A549 (cell line): ENCODE measurements around the gene NFIA. TPM values are rescaled to one million over a fixed set of nuclear protein-coding genes. Genes with fewer than 3 reads are reported as not detected.

ENCODE experiments used
- ATAC-seq, 2 experiments: fragments of 200-7000 bp in 1 of 2; fragments of >200 bp in 1 of 2; cut with Nextera tagmentation in 1 of 2; cut with Tn5 transposase in 1 of 2; 3 replicates each; pipeline versions ENCODE4 v1.8.0 to v1.9.1; 2018 to 2020; ENCODE audit warnings: mild to moderate bottlenecking in 1 of 2, moderate library complexity in 1 of 2
- CTCF ChIA-PET: fragments of 300-600 bp; sonication (Branson Sonifier 250); formaldehyde crosslinking; extraction: SDS; loops from one replicate; lab custom pipeline; 2021; ENCODE audit warnings: antibody characterized with exemption, inconsistent platforms; lab: Yijun Ruan, JAX
- POLR2A ChIA-PET: fragments of 350-600 bp; formaldehyde crosslinking; extraction: SDS; loops from one replicate; lab custom pipeline; 2021; ENCODE audit warnings: antibody characterized with exemption, inconsistent platforms; lab: Yijun Ruan, JAX
- DNase-seq, 2 experiments: peaks; one replicate each; pipeline versions ENCODE4 v3.0.0 to v3.0.0-alpha.2; 2011 to 2016; ENCODE audit warnings: low read depth in 1 of 2, low spot score in 1 of 2
- FAIRE-seq: peaks from 2 replicates; lab custom pipeline; 2011; peaks lifted over from hg19 to GRCh38; lab: Jason Lieb, UNC
- H3K27ac ChIP-seq, 2 experiments: fragments of >200 bp; sonication (Bioruptor Twin); formaldehyde crosslinking; 3 replicates each; pipeline ENCODE4 v1.5.1; 2016 to 2017
- H3K4me1 ChIP-seq: fragments of >200 bp; sonication (Bioruptor Twin); formaldehyde crosslinking; 3 replicates; pipeline ENCODE4 v1.6.1; 2016
- H3K4me2 ChIP-seq: fragments of >200 bp; sonication (Bioruptor Twin); formaldehyde crosslinking; 3 replicates; pipeline ENCODE4 v1.6.1; 2016
- H3K4me3 ChIP-seq: fragments of >200 bp; sonication (Bioruptor Twin); formaldehyde crosslinking; 3 replicates; pipeline ENCODE4 v1.5.1; 2016
- H3K9me3 ChIP-seq: fragments of >200 bp; sonication (Bioruptor Twin); formaldehyde crosslinking; 3 replicates; pipeline ENCODE4 v1.6.1; 2016
- BHLHE40 ChIP-seq: IDR thresholded peaks from 2 replicates; pipeline ENCODE4 v1.6.1; 2012; ENCODE audit warnings: low read depth, low read length, inconsistent platforms
- CBX8 ChIP-seq: fragments of 200-600 bp; sonication (generic); IDR thresholded peaks from 2 replicates; pipeline ENCODE4 v1.6.1; 2016
- CEBPB ChIP-seq, 2 experiments: fragments of >200 bp in 1 of 2; sonication (Bioruptor Twin) in 1 of 2; formaldehyde crosslinking in 1 of 2; IDR thresholded peaks; 2 replicates each; pipeline ENCODE4 v1.6.1; 2012 to 2016
- CTCF ChIP-seq: fragments of >200 bp; sonication (Bioruptor Twin); formaldehyde crosslinking; IDR thresholded peaks from 3 replicates; pipeline ENCODE4 v1.5.1; 2016
- ELK1 ChIP-seq: fragments of 150-350 bp; IDR thresholded peaks from 2 replicates; pipeline ENCODE4 v1.6.1; 2014; ENCODE audit warnings: low read depth, mild to moderate bottlenecking, low read length
- FOSB ChIP-seq: fragments of 250-450 bp; sonication (Bioruptor Pico); IDR thresholded peaks from 2 replicates; pipeline ENCODE4 v1.5.0; 2020; ENCODE audit warnings: mild to moderate bottlenecking, moderate library complexity
- FOSL2 ChIP-seq, 2 experiments: fragments of 450-650 bp in 1 of 2; fragments of >200 bp in 1 of 2; sonication (Bioruptor Twin) in 1 of 2; formaldehyde crosslinking; IDR thresholded peaks; 2 replicates each; pipeline versions ENCODE4 v1.5.0 to v1.6.1; 2016 to 2020; ENCODE audit warnings: mild to moderate bottlenecking in 1 of 2, moderate library complexity in 1 of 2
- GATA3 ChIP-seq: IDR thresholded peaks from 2 replicates; pipeline ENCODE4 v1.6.1; 2012; ENCODE audit warnings: borderline replicate concordance
- HMGXB4 ChIP-seq: fragments of 250-450 bp; sonication (Bioruptor Pico); IDR thresholded peaks from 2 replicates; pipeline ENCODE4 v1.5.0; 2021; ENCODE audit warnings: mild to moderate bottlenecking, moderate library complexity, borderline replicate concordance
- HOXB13 ChIP-seq: fragments of 250-450 bp; sonication (Bioruptor Pico); IDR thresholded peaks from 2 replicates; pipeline ENCODE4 v1.5.0; 2020; ENCODE audit warnings: low read depth, mild to moderate bottlenecking, moderate library complexity
- JUN ChIP-seq, 2 experiments: fragments of >200 bp; sonication (Bioruptor Twin); formaldehyde crosslinking; IDR thresholded peaks; 2 replicates in 1 of 2; 3 replicates in 1 of 2; pipeline ENCODE4 v1.6.1; 2016 to 2017
- JUNB ChIP-seq: fragments of >200 bp; sonication (Bioruptor Twin); formaldehyde crosslinking; IDR thresholded peaks from 2 replicates; pipeline ENCODE4 v1.6.1; 2016
- KDM1A ChIP-seq: fragments of 200-600 bp; sonication (generic); IDR thresholded peaks from 2 replicates; pipeline ENCODE4 v1.6.1; 2016; ENCODE audit warnings: low read depth, mild to moderate bottlenecking
- MAZ ChIP-seq: fragments of 150-350 bp; IDR thresholded peaks from 2 replicates; pipeline ENCODE4 v1.6.1; 2014; ENCODE audit warnings: antibody characterized with exemption, low read depth, low read length, borderline replicate concordance
- NFE2L2 ChIP-seq: fragments of 150-350 bp; conservative IDR thresholded peaks from 2 replicates; pipeline ENCODE4 v1.6.1; 2014; ENCODE audit warnings: low read length
- NPAS2 ChIP-seq: fragments of 250-450 bp; sonication (Bioruptor Pico); IDR thresholded peaks from 2 replicates; pipeline ENCODE4 v1.8.0; 2022; ENCODE audit warnings: mild to moderate bottlenecking, moderate library complexity, borderline replicate concordance
- NR3C1 ChIP-seq: fragments of >200 bp; sonication (Bioruptor Twin); formaldehyde crosslinking; IDR thresholded peaks from 3 replicates; pipeline ENCODE4 v1.6.1; 2017
- RAD21 ChIP-seq, 2 experiments: fragments of >200 bp in 1 of 2; sonication (Bioruptor Twin) in 1 of 2; formaldehyde crosslinking in 1 of 2; IDR thresholded peaks in 1 of 2; conservative IDR thresholded peaks in 1 of 2; 2 replicates in 1 of 2; 3 replicates in 1 of 2; pipeline ENCODE4 v1.6.1; 2012 to 2018; ENCODE audit warnings: inconsistent platforms in 1 of 2
- TP53 ChIP-seq: fragments of 250-450 bp; sonication (Bioruptor Pico); IDR thresholded peaks from 2 replicates; pipeline ENCODE4 v1.5.0; 2021; ENCODE audit warnings: mild to moderate bottlenecking, moderate library complexity
- WGBS: methylation state at CpG from one replicate; pipeline ENCODE4 v1.1.6; 2017; ENCODE audit errors: missing lambda C conversion rate; 5-methylcytosine and 5-hydroxymethylcytosine counted together
- polyA plus RNA-seq, 4 experiments: library from polyadenylated mRNA; depleted of rRNA in 3 of 4; stranded (reverse); fragments of >200 nt; fragmentation: RNase III in 1 of 4; extraction: RNeasy Plus Mini Kit Qiagen cat#74134 plus additional on column Dnase treatment in 1 of 4; gene quantifications; 2 replicates in 3 of 4; 3 replicates in 1 of 4; pipeline ENCODE4 v1.2.3, GENCODE V29; 2011 to 2017

Gene NFIA
- polyA plus RNA-seq, 2 of the 4 experiments (the other 2 are of a cell fraction): 6.5 to 25.8 TPM

DNA sequence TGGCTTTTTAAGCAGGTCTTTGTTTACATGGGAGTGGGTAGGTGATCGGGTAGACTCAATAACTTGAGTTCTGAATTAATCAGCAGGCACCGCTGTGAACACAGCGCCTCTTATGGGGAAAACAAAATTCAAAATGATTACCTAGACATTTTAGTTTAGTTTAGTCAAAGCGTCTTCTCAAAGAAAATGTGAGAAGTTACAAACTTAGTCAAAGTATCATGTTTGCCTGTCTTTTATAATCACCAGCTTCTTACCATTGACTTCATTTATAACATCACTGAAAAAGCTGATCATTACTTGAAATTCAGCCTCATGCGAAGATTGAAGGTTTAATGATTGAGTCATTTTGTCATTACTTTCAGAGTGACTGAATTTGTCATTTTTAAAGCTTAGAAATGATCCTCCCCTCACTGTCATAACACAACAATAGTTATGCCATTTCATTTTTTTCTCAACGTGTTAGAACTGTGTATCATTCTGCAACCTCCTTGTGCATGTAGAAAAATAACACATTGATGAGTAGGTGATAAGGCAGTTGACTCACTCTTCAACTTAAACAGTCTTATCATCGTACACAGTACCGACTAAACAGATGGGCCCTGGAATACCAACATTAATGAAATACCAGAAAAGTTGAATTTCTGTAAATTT lies 188.5 kb downstream of the NFIA start:
- ATAC-seq: peak in 1 of 2 experiments; percentile 90; a peak in 3 of 6 replicates
- WGBS: 39% methylated on average over 8 of the region's 8 CpGs
- no peak for FAIRE-seq
- TF ChIP-seq GATA3: peak; percentile 57; the same call in 1 of the 2 replicates
- TF ChIP-seq FOSL2 (IDR thresholded peaks at IDR 0.05): no peak
- peak; percentile 61 for TF ChIP-seq FOSL2 (CRISPR knock-in tag; IDR thresholded peaks at IDR 0.05)
- TF ChIP-seq NPAS2 (CRISPR knock-in tag): no peak
- 0 out of 2 replicates have a peak, but pooled peaks have one; percentile 27 for TF ChIP-seq JUNB
- peak in 1 of 2 experiments; percentile 21 for DNase-seq
- H3K4me3 ChIP-seq: no peak overlapping the region
- H3K27ac ChIP-seq: 0 out of 6 replicates have a peak overlapping the region, but pooled peaks of 1 of the 2 experiments have one; percentile 25
- peaks cover 34% of the 10 kb centered on the region for H3K4me1 ChIP-seq
- H3K9me3 ChIP-seq: no peaks in the 10 kb centered on the region
- POLR2A ChIA-PET: no interaction called here
- H3K4me2 ChIP-seq: peak overlapping the region; percentile 53
- CTCF ChIA-PET: interaction anchor here (0.6 kb wide), 1 partner anchor 42 kb away, joined by 3 read pairs; no protein-coding TSS in a partner anchor

DNA sequence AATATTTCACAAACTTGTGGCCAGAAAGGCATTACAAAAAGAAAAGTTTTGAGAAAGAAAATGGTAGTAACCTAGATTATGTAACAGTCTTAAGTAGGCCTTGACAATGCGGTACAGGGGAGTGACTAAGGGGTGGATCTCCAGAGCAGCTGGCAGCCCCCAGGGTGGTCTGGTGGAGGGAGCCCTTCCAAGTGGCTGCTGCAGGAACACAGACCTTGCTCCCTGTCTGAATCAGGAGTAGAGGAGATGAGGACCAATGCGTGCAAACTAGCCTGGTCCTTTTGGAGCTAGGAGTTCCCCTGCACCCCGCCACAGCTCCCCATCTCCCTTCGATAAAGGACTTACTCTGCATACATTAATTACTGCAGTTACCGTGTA lies 189.0 kb downstream of the NFIA start:
- DNase-seq: no peak
- Histone ChIP-seq H3K4me2 (peak overlapping the region; percentile 53), H3K4me3 (no peak overlapping the region), H3K4me1 (peaks cover 35% of the 10 kb centered on the region), H3K9me3 (no peaks in the 10 kb centered on the region), H3K27ac (peak overlapping the region in 1 of 2 experiments; percentile 68; a peak in 2 of 6 replicates)
- CTCF ChIA-PET: interaction anchor here (0.6 to 0.9 kb wide), 2 partner anchors 43 to 222 kb away, joined by 3 read pairs; no protein-coding TSS in a partner anchor
- 88% methylated on average over 5 of the region's 5 CpGs for WGBS
- POLR2A ChIA-PET: no interaction called here
- peak in 1 of 2 experiments; percentile 10; a peak in 1 of 4 replicates for TF ChIP-seq CEBPB (IDR thresholded peaks at IDR 0.05)
- TF ChIP-seq ELK1: no peak
- TF ChIP-seq HMGXB4: no peak
- no peak for TF ChIP-seq FOSB (CRISPR knock-in tag)
- ATAC-seq: peak in 1 of 2 experiments; percentile 71; a peak in 3 of 6 replicates
- FAIRE-seq: no peak

- no peak for FAIRE-seq
- 86% methylated on average over 4 of the region's 4 CpGs for WGBS
Measured at GRCh38 chr1:61273167-61273705, 190.9 kb downstream of the NFIA start.

More at GRCh38 chr1:61273167-61273705, 190.9 kb downstream of the NFIA start:
- Histone ChIP-seq H3K27ac (no peak overlapping the region), H3K4me2 (no peak overlapping the region), H3K9me3 (no peaks in the 10 kb centered on the region), H3K4me1 (peaks cover 31% of the 10 kb centered on the region), H3K4me3 (no peak overlapping the region)
- ChIA-PET POLR2A (no interaction called here), CTCF (no interaction called here)
- DNase-seq: no peak
- TF ChIP-seq BHLHE40 (no peak), TP53 (CRISPR knock-in tag) (no peak), JUNB (no peak), MAZ (no peak), CBX8 (no peak), GATA3 (no peak), HOXB13 (no peak), CTCF (no peak), KDM1A (no peak), NR3C1 (no peak), NFE2L2 (no peak), JUN (IDR thresholded peaks at IDR 0.05) (no peak), RAD21 (conservative IDR thresholded peaks at IDR 0.05 in 1 of 2, IDR thresholded peaks at IDR 0.05 in 1 of 2) (no peak)
- ATAC-seq: no peak
